PC-9 (cell line): ENCODE data around the gene RAB1B.

Experiments
- CTCF ChIP-seq: fragments of 200-600 bp; sonication (generic); conservative IDR thresholded peaks from 2 replicates; pipeline ENCODE4 v1.6.1; 2017; ENCODE audit warnings: mixed run types, antibody characterized with exemption, mild to moderate bottlenecking, moderate library complexity
- EZH2 ChIP-seq: fragments of 200-600 bp; sonication (generic); IDR thresholded peaks from 2 replicates; pipeline ENCODE4 v1.8.0; 2017; ENCODE audit warnings: antibody characterized with exemption, low read depth

GRCh38 chr11:66224226-66224855 lies 44.1 kb upstream of the RAB1B start:
- TF ChIP-seq CTCF (no peak), EZH2 (no peak)
